OCI-LY3 (cell line): ENCODE results near the gene KRT3.

Source experiments
- CTCF ChIP-seq: fragments of 200-600, 300-600 bp; sonication (generic); IDR thresholded peaks from 2 replicates; pipeline ENCODE4 v1.5.1; 2014; ENCODE audit warnings: antibody characterized with exemption, low read length, low read depth
- EZH2phosphoT487 ChIP-seq: fragments of 200-600 bp; shearing (Covaris generic); IDR thresholded peaks from 2 replicates; pipeline ENCODE4 v1.6.1; 2018; ENCODE audit warnings: antibody characterized with exemption, mixed run types, low read depth

- TF ChIP-seq EZH2phosphoT487 = no peak
- no peak for TF ChIP-seq CTCF
Observed at GRCh38 chr12:52800259-52800917, 4.5 kb upstream of the KRT3 start.
